ENCODE results near the gene LSM4. TPM values are rescaled to one million over a fixed set of nuclear protein-coding genes. Genes with fewer than 3 reads are reported as not detected.

LSM4 gene
- total and polyA plus RNA-seq, 10 of the 15 experiments (the other 5 are each of a cell fraction or from before 2014, with no cell fraction given): 12.6 to 652 (median 217) TPM

- CTCF ChIA-PET: interaction anchor here (0.6 to 11.3 kb wide), 49 partner anchors 8 to 480 kb away, joined by 3 to 516 read pairs (median 4); partner anchors contain the start of genes IQCN, JUND, MPV17L2 and RAB3A
- BruUV-seq (replicated peaks): TSS peak; percentile 86
- in situ Hi-C loops (cut with MboI) (no loop called here), intact Hi-C loops (cut with micrococcal nuclease; ENCODE audit: unreplicated experiment) (loop anchor here (1.0 to 5.0 kb wide), 2 partner anchors 49 to 121 kb away; no protein-coding TSS in a partner anchor)
- Histone ChIP-seq H2AFZ (ENCODE audit: control insufficient read depth, low read depth, low read length) (peak overlapping the region; percentile 99), H4K20me1 (ENCODE audit: control insufficient read depth, insufficient read depth) (no peaks in the 10 kb centered on the region), H3K4me2 (ENCODE audit: control insufficient read depth, insufficient read depth) (peak overlapping the region; percentile 88), H3K79me2 (ENCODE audit: control insufficient read depth, insufficient read depth, low read length) (no peaks in the 10 kb centered on the region), H3K4me3 (peak overlapping the region; percentile 64), H3K9ac (ENCODE audit: control insufficient read depth, insufficient read depth, low read length) (peak overlapping the region; percentile 58; the same call in 1 of the 2 replicates), H3K27ac (ENCODE audit: control insufficient read depth, insufficient read depth) (peak overlapping the region; percentile 27), H3K36me3 (ENCODE audit: control insufficient read depth in 2 of 2, insufficient read depth in 2 of 2, low read length in 1 of 2) (no peaks in the 10 kb centered on the region), H3K9me3 (replicated peaks; ENCODE audit: control insufficient read depth, insufficient read depth, low read length) (no peaks in the 10 kb centered on the region), H3K4me1 (ENCODE audit: control insufficient read depth, insufficient read depth, low read length) (peaks cover 4% of the 10 kb centered on the region), H3K27me3 (replicated peaks in 1 of 2; ENCODE audit: control insufficient read depth in 2 of 2, insufficient read depth in 2 of 2, low read length in 1 of 2) (no peaks in the 10 kb centered on the region)
- 2% methylated on average over 9 of the region's 9 CpGs for whole genome bisulfite sequencing (ENCODE audit: insufficient coverage, insufficient replicate concordance, low lambda C conversion rate, missing lambda C conversion rate)
- POLR2A ChIA-PET: interaction anchor here (0.5 to 10.4 kb wide), 19 partner anchors 11 to 158 kb away, joined by 3 to 206 read pairs (median 4); partner anchors contain the start of genes JUND, PGPEP1 and SSBP4
- ATAC-seq (peak; percentile 100), DNase-seq (ENCODE audit: low read depth, low spot score) (peak; percentile 91), FAIRE-seq (peak; percentile 99)
- RAD21 ChIA-PET (ENCODE audit: unreplicated experiment): interaction anchor here (0.6 to 7.6 kb wide), 43 partner anchors 9 to 224 kb away, joined by 3 to 259 read pairs (median 5); partner anchors contain the start of genes IQCN, JUND, MPV17L2 and RAB3A
- SMC1A ChIA-PET (ENCODE audit: uncharacterized antibody, unreplicated experiment): interaction anchor here (0.6 to 7.7 kb wide), 41 partner anchors 10 to 227 kb away, joined by 3 to 176 read pairs (median 4); partner anchors contain the start of genes IQCN, JUND, LRRC25 and RAB3A
- TF ChIP-seq RBBP5 (conservative IDR thresholded peaks at IDR 0.05) (no peak), SMAD5 (IDR thresholded peaks at IDR 0.05; ENCODE audit: low read depth) (peak; percentile 47; the same call in 1 of the 2 replicates), HDAC2 (IDR thresholded peaks at IDR 0.05) (no peak), MYB (IDR thresholded peaks at IDR 0.05; ENCODE audit: borderline replicate concordance, low read depth, low read length) (no peak), RFX5 (IDR thresholded peaks at IDR 0.05; ENCODE audit: low read depth, low read length) (peak; percentile 85), CREB1 (IDR thresholded peaks at IDR 0.05; ENCODE audit: low read depth) (peak; percentile 34; the same call in 1 of the 2 replicates), ZNF207 (IDR thresholded peaks at IDR 0.05; ENCODE audit: borderline replicate concordance) (no peak), NR2C2 (IDR thresholded peaks at IDR 0.05; ENCODE audit: borderline replicate concordance, control insufficient read depth, insufficient read length, low read depth) (no peak), PAX8 (IDR thresholded peaks at IDR 0.05) (no peak), ESRRA (IDR thresholded peaks at IDR 0.05; ENCODE audit: low read length) (no peak), TAF1 (IDR thresholded peaks at IDR 0.05; ENCODE audit: borderline replicate concordance, low read depth, low read length) (no peak), STAT1 (conservative IDR thresholded peaks at IDR 0.05) (no peak), SIN3A (IDR thresholded peaks at IDR 0.05; ENCODE audit: low read depth, low read length) (no peak), E2F4 (IDR thresholded peaks at IDR 0.05; ENCODE audit: low read depth, low read length) (peak; percentile 50; the same call in 1 of the 2 replicates), RAD51 (IDR thresholded peaks at IDR 0.05) (no peak), TCF3 (IDR thresholded peaks at IDR 0.05; ENCODE audit: borderline replicate concordance, insufficient read depth, low read depth, low read length) (no peak), GATAD2B (conservative IDR thresholded peaks at IDR 0.05; ENCODE audit: low read depth) (no peak), ZZZ3 (IDR thresholded peaks at IDR 0.05; ENCODE audit: control insufficient read depth, insufficient read length, low read depth) (no peak), ZNF384 (IDR thresholded peaks at IDR 0.05; ENCODE audit: borderline replicate concordance, low read depth, low read length) (peak; percentile 56; the same call in 1 of the 2 replicates), ZNF217 (IDR thresholded peaks at IDR 0.05) (no peak), TBL1XR1 (IDR thresholded peaks at IDR 0.05; ENCODE audit: low read depth, low read length) (peak; percentile 47; the same call in 1 of the 2 replicates), NR2F1 (conservative IDR thresholded peaks at IDR 0.05) (no peak)
- TF ChIP-seq, protein P1, sequence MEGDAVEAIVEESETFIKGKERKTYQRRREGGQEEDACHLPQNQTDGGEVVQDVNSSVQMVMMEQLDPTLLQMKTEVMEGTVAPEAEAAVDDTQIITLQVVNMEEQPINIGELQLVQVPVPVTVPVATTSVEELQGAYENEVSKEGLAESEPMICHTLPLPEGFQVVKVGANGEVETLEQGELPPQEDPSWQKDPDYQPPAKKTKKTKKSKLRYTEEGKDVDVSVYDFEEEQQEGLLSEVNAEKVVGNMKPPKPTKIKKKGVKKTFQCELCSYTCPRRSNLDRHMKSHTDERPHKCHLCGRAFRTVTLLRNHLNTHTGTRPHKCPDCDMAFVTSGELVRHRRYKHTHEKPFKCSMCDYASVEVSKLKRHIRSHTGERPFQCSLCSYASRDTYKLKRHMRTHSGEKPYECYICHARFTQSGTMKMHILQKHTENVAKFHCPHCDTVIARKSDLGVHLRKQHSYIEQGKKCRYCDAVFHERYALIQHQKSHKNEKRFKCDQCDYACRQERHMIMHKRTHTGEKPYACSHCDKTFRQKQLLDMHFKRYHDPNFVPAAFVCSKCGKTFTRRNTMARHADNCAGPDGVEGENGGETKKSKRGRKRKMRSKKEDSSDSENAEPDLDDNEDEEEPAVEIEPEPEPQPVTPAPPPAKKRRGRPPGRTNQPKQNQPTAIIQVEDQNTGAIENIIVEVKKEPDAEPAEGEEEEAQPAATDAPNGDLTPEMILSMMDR (IDR thresholded peaks at IDR 0.05 in 2 of 3, conservative IDR thresholded peaks at IDR 0.05 in 1 of 3; ENCODE audit: control insufficient read depth in 2 of 3, extremely low read depth in 1 of 3, insufficient read depth in 1 of 3, low read depth in 3 of 3, low read length in 3 of 3): peak; percentile 89 to 98 (median 95)
Measured at GRCh38 chr19:18328340-18329034, 5.6 kb upstream of the LSM4 start.
